ENCODE data around the gene DARS1.

Gene DARS1

DNA sequence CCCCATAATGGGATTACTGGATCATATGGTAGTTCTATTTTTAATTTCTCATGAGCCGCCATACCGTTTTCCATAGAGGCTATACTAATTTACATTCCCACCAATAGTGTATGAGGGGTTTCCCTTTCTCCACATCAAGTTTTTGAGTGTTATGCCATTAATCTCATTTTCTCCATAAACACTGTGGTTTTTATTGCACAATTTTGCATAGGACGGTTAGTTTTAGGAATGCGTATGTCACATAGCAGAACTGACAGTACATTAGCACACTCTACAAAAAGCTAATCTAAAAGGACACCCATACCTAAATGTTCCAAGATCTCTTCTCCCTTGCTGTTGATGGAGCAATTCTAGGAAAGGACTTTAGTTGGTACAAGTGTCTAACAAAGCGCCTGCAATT is 32.5 kb downstream of the DARS1 start:
- Histone ChIP-seq H4K20me1 (ENCODE audit: insufficient read depth, low read length) (peaks cover 14% of the 10 kb centered on the region), H3K4me2 (ENCODE audit: insufficient read depth, low read length) (no peak overlapping the region), H3K27me3 (ENCODE audit: insufficient read depth, low read length, poor library complexity) (no peaks in the 10 kb centered on the region), H3K79me2 (ENCODE audit: insufficient read depth, low read length) (peaks cover 91% of the 10 kb centered on the region), H3K9me3 (ENCODE audit: insufficient read depth, low read length, severe bottlenecking) (no peaks in the 10 kb centered on the region), H3K9ac (ENCODE audit: low read depth, low read length) (no peak overlapping the region), H2AFZ (ENCODE audit: low read depth, low read length) (no peak overlapping the region), H3K27ac (ENCODE audit: low read length) (no peak overlapping the region), H3K4me3 (ENCODE audit: low read depth in 1 of 2, low read length in 2 of 2) (no peak overlapping the region), H3K36me3 (ENCODE audit: insufficient read depth, low read length) (peaks cover 65% of the 10 kb centered on the region), H3K4me1 (ENCODE audit: insufficient read depth, low read length) (no peaks in the 10 kb centered on the region)
- DNase-seq (no peak), ATAC-seq (ENCODE audit: insufficient read depth, low read depth) (no peak)
- no peak for TF ChIP-seq EZH2 (IDR thresholded peaks at IDR 0.05; ENCODE audit: borderline replicate concordance, low read depth, low read length, severe bottlenecking)
- TF ChIP-seq, protein P1, sequence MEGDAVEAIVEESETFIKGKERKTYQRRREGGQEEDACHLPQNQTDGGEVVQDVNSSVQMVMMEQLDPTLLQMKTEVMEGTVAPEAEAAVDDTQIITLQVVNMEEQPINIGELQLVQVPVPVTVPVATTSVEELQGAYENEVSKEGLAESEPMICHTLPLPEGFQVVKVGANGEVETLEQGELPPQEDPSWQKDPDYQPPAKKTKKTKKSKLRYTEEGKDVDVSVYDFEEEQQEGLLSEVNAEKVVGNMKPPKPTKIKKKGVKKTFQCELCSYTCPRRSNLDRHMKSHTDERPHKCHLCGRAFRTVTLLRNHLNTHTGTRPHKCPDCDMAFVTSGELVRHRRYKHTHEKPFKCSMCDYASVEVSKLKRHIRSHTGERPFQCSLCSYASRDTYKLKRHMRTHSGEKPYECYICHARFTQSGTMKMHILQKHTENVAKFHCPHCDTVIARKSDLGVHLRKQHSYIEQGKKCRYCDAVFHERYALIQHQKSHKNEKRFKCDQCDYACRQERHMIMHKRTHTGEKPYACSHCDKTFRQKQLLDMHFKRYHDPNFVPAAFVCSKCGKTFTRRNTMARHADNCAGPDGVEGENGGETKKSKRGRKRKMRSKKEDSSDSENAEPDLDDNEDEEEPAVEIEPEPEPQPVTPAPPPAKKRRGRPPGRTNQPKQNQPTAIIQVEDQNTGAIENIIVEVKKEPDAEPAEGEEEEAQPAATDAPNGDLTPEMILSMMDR (IDR thresholded peaks at IDR 0.05; ENCODE audit: borderline replicate concordance, extremely low read depth, low read length, poor library complexity, severe bottlenecking) = no peak

GRCh38 chr2:135951041-135951583 is 34.3 kb downstream of the DARS1 start:
- H2AFZ ChIP-seq (ENCODE audit: low read depth, low read length) = no peak overlapping the region
- H3K27ac ChIP-seq (ENCODE audit: low read length) = no peak overlapping the region
- ATAC-seq (ENCODE audit: insufficient read depth, low read depth) = no peak
- no peak for TF ChIP-seq EZH2 (IDR thresholded peaks at IDR 0.05; ENCODE audit: borderline replicate concordance, low read depth, low read length, severe bottlenecking)
- TF ChIP-seq, protein P1 (IDR thresholded peaks at IDR 0.05; ENCODE audit: borderline replicate concordance, extremely low read depth, low read length, poor library complexity, severe bottlenecking) = no peak
- no peak overlapping the region for H3K4me2 ChIP-seq (ENCODE audit: insufficient read depth, low read length)
- peaks cover 63% of the 10 kb centered on the region for H3K36me3 ChIP-seq (ENCODE audit: insufficient read depth, low read length)
- H3K4me3 ChIP-seq (ENCODE audit: low read depth in 1 of 2, low read length in 2 of 2) = no peak overlapping the region
- DNase-seq = no peak
- H4K20me1 ChIP-seq (ENCODE audit: insufficient read depth, low read length) = peaks cover 14% of the 10 kb centered on the region
- H3K4me1 ChIP-seq (ENCODE audit: insufficient read depth, low read length) = no peaks in the 10 kb centered on the region
- H3K9ac ChIP-seq (ENCODE audit: low read depth, low read length) = no peak overlapping the region
- peaks cover 95% of the 10 kb centered on the region for H3K79me2 ChIP-seq (ENCODE audit: insufficient read depth, low read length)
- no peaks in the 10 kb centered on the region for H3K9me3 ChIP-seq (ENCODE audit: insufficient read depth, low read length, severe bottlenecking)
- no peaks in the 10 kb centered on the region for H3K27me3 ChIP-seq (ENCODE audit: insufficient read depth, low read length, poor library complexity)

- no peak for DNase-seq
- H3K4me1 ChIP-seq (ENCODE audit: insufficient read depth, low read length) = no peaks in the 10 kb centered on the region
- peaks cover 93% of the 10 kb centered on the region for H3K79me2 ChIP-seq (ENCODE audit: insufficient read depth, low read length)
- H3K27ac ChIP-seq (ENCODE audit: low read length) = no peak overlapping the region
- TF ChIP-seq EZH2 (IDR thresholded peaks at IDR 0.05; ENCODE audit: borderline replicate concordance, low read depth, low read length, severe bottlenecking) = no peak
- TF ChIP-seq, protein P1 (IDR thresholded peaks at IDR 0.05; ENCODE audit: borderline replicate concordance, extremely low read depth, low read length, poor library complexity, severe bottlenecking) = no peak
- peaks cover 14% of the 10 kb centered on the region for H4K20me1 ChIP-seq (ENCODE audit: insufficient read depth, low read length)
- no peak for ATAC-seq (ENCODE audit: insufficient read depth, low read depth)
- no peaks in the 10 kb centered on the region for H3K27me3 ChIP-seq (ENCODE audit: insufficient read depth, low read length, poor library complexity)
- H3K9me3 ChIP-seq (ENCODE audit: insufficient read depth, low read length, severe bottlenecking) = no peaks in the 10 kb centered on the region
- peaks cover 56% of the 10 kb centered on the region for H3K36me3 ChIP-seq (ENCODE audit: insufficient read depth, low read length)
- no peak overlapping the region for H3K4me2 ChIP-seq (ENCODE audit: insufficient read depth, low read length)
- no peak overlapping the region for H2AFZ ChIP-seq (ENCODE audit: low read depth, low read length)
- no peak overlapping the region for H3K9ac ChIP-seq (ENCODE audit: low read depth, low read length)
- no peak overlapping the region for H3K4me3 ChIP-seq (ENCODE audit: low read depth in 1 of 2, low read length in 2 of 2)
These were observed 35.8 kb downstream of the DARS1 start for GRCh38 chr2:135949451-135950234.

Data from DND-41 (cell line).